ENCODE results near the gene HEXIM1.

Gene HEXIM1

GRCh38 chr17:45127207-45127547 is 21.1 kb upstream of the HEXIM1 start:
- peaks cover 3% of the 10 kb centered on the region for H3K4me1 ChIP-seq (ENCODE audit: low read depth, poor library complexity, severe bottlenecking)
- no peaks in the 10 kb centered on the region for H3K79me2 ChIP-seq (ENCODE audit: insufficient read depth, low read depth)
- no peaks in the 10 kb centered on the region for H4K20me1 ChIP-seq (ENCODE audit: insufficient read depth)
- no peak overlapping the region for H3K27ac ChIP-seq
- no peaks in the 10 kb centered on the region for H3K36me3 ChIP-seq (ENCODE audit: insufficient read depth)
- no peak overlapping the region for H3K4me3 ChIP-seq (IDR thresholded peaks at IDR 0.05; ENCODE audit: insufficient read depth, low read depth, low read length)
- no peak overlapping the region for H3K9ac ChIP-seq
- no peak for TF ChIP-seq CTCF (conservative IDR thresholded peaks at IDR 0.05; ENCODE audit: low read depth, low read length)
- no peak overlapping the region for H2AFZ ChIP-seq (ENCODE audit: low read depth)
- no peaks in the 10 kb centered on the region for H3K27me3 ChIP-seq (ENCODE audit: insufficient read depth, low read depth)
- no peak overlapping the region for H3K4me2 ChIP-seq

GRCh38 chr17:45127548-45128300 is 20.6 kb upstream of the HEXIM1 start:
- no peaks in the 10 kb centered on the region for H3K36me3 ChIP-seq (ENCODE audit: insufficient read depth)
- H3K27me3 ChIP-seq (ENCODE audit: insufficient read depth, low read depth): no peaks in the 10 kb centered on the region
- no peak overlapping the region for H3K9ac ChIP-seq
- no peaks in the 10 kb centered on the region for H3K79me2 ChIP-seq (ENCODE audit: insufficient read depth, low read depth)
- peaks cover 3% of the 10 kb centered on the region for H3K4me1 ChIP-seq (ENCODE audit: low read depth, poor library complexity, severe bottlenecking)
- no peak overlapping the region for H2AFZ ChIP-seq (ENCODE audit: low read depth)
- no peak overlapping the region for H3K27ac ChIP-seq
- TF ChIP-seq CTCF (conservative IDR thresholded peaks at IDR 0.05; ENCODE audit: low read depth, low read length): no peak
- H3K4me3 ChIP-seq (IDR thresholded peaks at IDR 0.05; ENCODE audit: insufficient read depth, low read depth, low read length): no peak overlapping the region
- H3K4me2 ChIP-seq: no peak overlapping the region
- H4K20me1 ChIP-seq (ENCODE audit: insufficient read depth): no peaks in the 10 kb centered on the region

GRCh38 chr17:45128331-45128730 is 19.9 kb upstream of the HEXIM1 start:
- Histone ChIP-seq H3K79me2 (ENCODE audit: insufficient read depth, low read depth) (no peaks in the 10 kb centered on the region), H3K4me2 (no peak overlapping the region), H3K27ac (no peak overlapping the region), H2AFZ (ENCODE audit: low read depth) (no peak overlapping the region), H3K36me3 (ENCODE audit: insufficient read depth) (no peaks in the 10 kb centered on the region), H3K27me3 (ENCODE audit: insufficient read depth, low read depth) (no peaks in the 10 kb centered on the region), H3K9ac (no peak overlapping the region), H3K4me1 (ENCODE audit: low read depth, poor library complexity, severe bottlenecking) (peaks cover 3% of the 10 kb centered on the region), H3K4me3 (IDR thresholded peaks at IDR 0.05; ENCODE audit: insufficient read depth, low read depth, low read length) (no peak overlapping the region), H4K20me1 (ENCODE audit: insufficient read depth) (no peaks in the 10 kb centered on the region)
- TF ChIP-seq CTCF (conservative IDR thresholded peaks at IDR 0.05; ENCODE audit: low read depth, low read length): no peak

GRCh38 chr17:45128989-45129388 is 19.3 kb upstream of the HEXIM1 start:
- Histone ChIP-seq H3K36me3 (ENCODE audit: insufficient read depth) (no peaks in the 10 kb centered on the region), H3K4me1 (ENCODE audit: low read depth, poor library complexity, severe bottlenecking) (peaks cover 3% of the 10 kb centered on the region), H3K79me2 (ENCODE audit: insufficient read depth, low read depth) (no peaks in the 10 kb centered on the region), H3K9ac (no peak overlapping the region), H3K4me2 (no peak overlapping the region), H3K27ac (no peak overlapping the region), H3K4me3 (IDR thresholded peaks at IDR 0.05; ENCODE audit: insufficient read depth, low read depth, low read length) (no peak overlapping the region), H2AFZ (ENCODE audit: low read depth) (no peak overlapping the region), H4K20me1 (ENCODE audit: insufficient read depth) (no peaks in the 10 kb centered on the region), H3K27me3 (ENCODE audit: insufficient read depth, low read depth) (no peaks in the 10 kb centered on the region)
- TF ChIP-seq CTCF (conservative IDR thresholded peaks at IDR 0.05; ENCODE audit: low read depth, low read length): no peak
